ENCODE data around the gene PRKCQ. TPM values are rescaled to one million over a fixed set of nuclear protein-coding genes. Genes with fewer than 3 reads are reported as not detected.
"Not testable (repeated sequence)": the region's sequence is repeated elsewhere in the genome, so short reads cannot be mapped to it uniquely, and the experiment has no call there.

Gene PRKCQ
- polyA plus RNA-seq, 1 donor (not counting 4 experiments of a cell fraction or from before 2014, with no cell fraction given) = 7.5 TPM

GRCh38 chr10:6473901-6474370 lies 106.1 kb downstream of the PRKCQ start:
- Histone ChIP-seq H2AFZ (ENCODE audit: control insufficient read depth, low read length) (peak overlapping the region; percentile 58), H3K79me2 (ENCODE audit: control insufficient read depth, insufficient read depth, low read length) (no peaks in the 10 kb centered on the region), H3K36me3 (ENCODE audit: control insufficient read depth in 2 of 2, extremely low read depth in 1 of 2, insufficient read depth in 2 of 2, low read length in 2 of 2) (no peaks in the 10 kb centered on the region), H3K27ac (ENCODE audit: control insufficient read depth, insufficient read depth, low read length) (no peak overlapping the region), H3K9ac (ENCODE audit: control insufficient read depth, extremely low read depth, insufficient read depth, low read length) (no peak overlapping the region), H3K27me3 (ENCODE audit: control insufficient read depth, extremely low read depth, insufficient read depth, low read length) (no peaks in the 10 kb centered on the region), H3K9me1 (ENCODE audit: control insufficient read depth, extremely low read depth, insufficient read depth, low read length) (no peaks in the 10 kb centered on the region), H3K9me3 (ENCODE audit: control insufficient read depth, low read depth, low read length) (no peaks in the 10 kb centered on the region), H3K4me2 (ENCODE audit: control insufficient read depth, extremely low read depth, insufficient read depth, low read depth, low read length) (peak overlapping the region; percentile 62), H4K20me1 (ENCODE audit: control insufficient read depth, extremely low read depth, insufficient read depth, low read length) (no peaks in the 10 kb centered on the region), H3K4me1 (ENCODE audit: control insufficient read depth, extremely low read depth, insufficient read depth, low read length) (peaks cover 24% of the 10 kb centered on the region), H3K4me3 (ENCODE audit: control insufficient read depth in 2 of 3, extremely low read depth in 1 of 3, insufficient read depth in 2 of 3, low read depth in 1 of 3, low read length in 3 of 3) (peak overlapping the region in 1 of 3 experiments; percentile 8)
- dilution Hi-C loops (cut with MboI; ENCODE audit: extremely low pct_ligation_motif_present, low sequenced_read_pairs) = no loop called here
- no peak for TF ChIP-seq EZH2 (IDR thresholded peaks at IDR 0.05; ENCODE audit: low read length)
- TF ChIP-seq CTCF (optimal IDR thresholded peaks at IDR 0.05 in 1 of 3, IDR thresholded peaks at IDR 0.05 in 1 of 3, conservative IDR thresholded peaks at IDR 0.05 in 1 of 3; ENCODE audit: extremely low read depth in 1 of 3, insufficient read depth in 2 of 3, low read length in 3 of 3) = no peak
- DNase-seq (ENCODE audit: low read depth, low spot score) (no peak), FAIRE-seq (peak; percentile 68)

- TF ChIP-seq EZH2 (IDR thresholded peaks at IDR 0.05; ENCODE audit: low read length) (no peak), CTCF (optimal IDR thresholded peaks at IDR 0.05 in 1 of 3, IDR thresholded peaks at IDR 0.05 in 1 of 3, conservative IDR thresholded peaks at IDR 0.05 in 1 of 3; ENCODE audit: extremely low read depth in 1 of 3, insufficient read depth in 2 of 3, low read length in 3 of 3) (no peak)
- Histone ChIP-seq H3K9ac (ENCODE audit: control insufficient read depth, extremely low read depth, insufficient read depth, low read length) (no peak overlapping the region), H3K36me3 (ENCODE audit: control insufficient read depth in 2 of 2, extremely low read depth in 1 of 2, insufficient read depth in 2 of 2, low read length in 2 of 2) (no peaks in the 10 kb centered on the region), H3K9me1 (ENCODE audit: control insufficient read depth, extremely low read depth, insufficient read depth, low read length) (no peaks in the 10 kb centered on the region), H3K79me2 (ENCODE audit: control insufficient read depth, insufficient read depth, low read length) (no peaks in the 10 kb centered on the region), H3K4me1 (ENCODE audit: control insufficient read depth, extremely low read depth, insufficient read depth, low read length) (peaks cover 24% of the 10 kb centered on the region), H3K4me2 (ENCODE audit: control insufficient read depth, extremely low read depth, insufficient read depth, low read depth, low read length) (no peak overlapping the region), H4K20me1 (ENCODE audit: control insufficient read depth, extremely low read depth, insufficient read depth, low read length) (no peaks in the 10 kb centered on the region), H3K27ac (ENCODE audit: control insufficient read depth, insufficient read depth, low read length) (no peak overlapping the region), H3K27me3 (ENCODE audit: control insufficient read depth, extremely low read depth, insufficient read depth, low read length) (no peaks in the 10 kb centered on the region), H2AFZ (ENCODE audit: control insufficient read depth, low read length) (no peak overlapping the region), H3K9me3 (ENCODE audit: control insufficient read depth, low read depth, low read length) (no peaks in the 10 kb centered on the region), H3K4me3 (ENCODE audit: control insufficient read depth in 2 of 3, extremely low read depth in 1 of 3, insufficient read depth in 2 of 3, low read depth in 1 of 3, low read length in 3 of 3) (no peak overlapping the region)
- no peak for DNase-seq (ENCODE audit: low read depth, low spot score)
- FAIRE-seq = peak; percentile 55
- dilution Hi-C loops (cut with MboI; ENCODE audit: extremely low pct_ligation_motif_present, low sequenced_read_pairs) = no loop called here
These were observed 106.6 kb downstream of the PRKCQ start for GRCh38 chr10:6473430-6473829.

GRCh38 chr10:6472710-6473005 lies 107.4 kb downstream of the PRKCQ start:
- FAIRE-seq; dilution Hi-C loops (cut with MboI; ENCODE audit: extremely low pct_ligation_motif_present, low sequenced_read_pairs): not testable (repeated sequence)

More at GRCh38 chr10:6472710-6473005, 107.4 kb downstream of the PRKCQ start:
- H3K4me3 ChIP-seq (ENCODE audit: control insufficient read depth in 2 of 3, extremely low read depth in 1 of 3, insufficient read depth in 2 of 3, low read depth in 1 of 3, low read length in 3 of 3); H2AFZ ChIP-seq (ENCODE audit: control insufficient read depth, low read length); H3K9ac ChIP-seq (ENCODE audit: control insufficient read depth, extremely low read depth, insufficient read depth, low read length); H3K36me3 ChIP-seq (ENCODE audit: control insufficient read depth in 2 of 2, extremely low read depth in 1 of 2, insufficient read depth in 2 of 2, low read length in 2 of 2); H3K9me1 ChIP-seq (ENCODE audit: control insufficient read depth, extremely low read depth, insufficient read depth, low read length); H3K79me2 ChIP-seq (ENCODE audit: control insufficient read depth, insufficient read depth, low read length); H3K4me2 ChIP-seq (ENCODE audit: control insufficient read depth, extremely low read depth, insufficient read depth, low read depth, low read length); H4K20me1 ChIP-seq (ENCODE audit: control insufficient read depth, extremely low read depth, insufficient read depth, low read length); H3K27me3 ChIP-seq (ENCODE audit: control insufficient read depth, extremely low read depth, insufficient read depth, low read length); H3K9me3 ChIP-seq (ENCODE audit: control insufficient read depth, low read depth, low read length); DNase-seq (ENCODE audit: low read depth, low spot score); H3K27ac ChIP-seq (ENCODE audit: control insufficient read depth, insufficient read depth, low read length): not testable (repeated sequence)
- H3K4me1 ChIP-seq (ENCODE audit: control insufficient read depth, extremely low read depth, insufficient read depth, low read length) = peaks cover 24% of the 10 kb centered on the region

All from keratinocyte (primary cell).